Urinary bladder (tissue), 4 donors: Measurements from ENCODE around the gene BMP6. TPM values are rescaled to one million over a fixed set of nuclear protein-coding genes. Genes with fewer than 3 reads are reported as not detected.

Experiments used
- DNase-seq: peaks from one replicate; pipeline ENCODE4 v3.0.0-alpha.2; 2015; ENCODE audit errors: extremely low spot score
- H3K27ac ChIP-seq: one replicate; pipeline ENCODE4 v1.5.1; 2013; ENCODE audit warnings: low read depth, mild to moderate bottlenecking, moderate library complexity
- H3K36me3 ChIP-seq: one replicate; pipeline ENCODE4 v1.6.1; 2013; ENCODE audit warnings: mild to moderate bottlenecking, moderate library complexity; ENCODE audit not compliant: insufficient read depth
- H3K4me1 ChIP-seq: one replicate; pipeline ENCODE4 v1.6.1; 2013; ENCODE audit warnings: mild to moderate bottlenecking, moderate library complexity; ENCODE audit not compliant: insufficient read depth
- H3K4me3 ChIP-seq: one replicate; pipeline ENCODE4 v1.5.1; 2013; ENCODE audit warnings: low read depth, low read length
- WGBS: extraction: QIAGEN DNeasy Blood & Tissue Kit; methylation state at CpG from one replicate; pipeline ENCODE4 v1.1.7; 2013; 5-methylcytosine and 5-hydroxymethylcytosine counted together
- polyA plus RNA-seq: library from polyadenylated mRNA; stranded (reverse); fragments of 200-250 nt; gene quantifications from one replicate; pipeline ENCODE4 v1.2.3, GENCODE V29; 2013
- total RNA-seq: library from RNA; depleted of rRNA; stranded (reverse); fragments of >200 nt; gene quantifications from one replicate; pipeline ENCODE4 v1.2.3, GENCODE V29; 2014
- donor health status: healthy with polysubstance abuse.
- donor health status: healthy.

The BMP6 gene
- total and polyA plus RNA-seq, 2 donors, result 3.8 to 11.7 TPM

DNA sequence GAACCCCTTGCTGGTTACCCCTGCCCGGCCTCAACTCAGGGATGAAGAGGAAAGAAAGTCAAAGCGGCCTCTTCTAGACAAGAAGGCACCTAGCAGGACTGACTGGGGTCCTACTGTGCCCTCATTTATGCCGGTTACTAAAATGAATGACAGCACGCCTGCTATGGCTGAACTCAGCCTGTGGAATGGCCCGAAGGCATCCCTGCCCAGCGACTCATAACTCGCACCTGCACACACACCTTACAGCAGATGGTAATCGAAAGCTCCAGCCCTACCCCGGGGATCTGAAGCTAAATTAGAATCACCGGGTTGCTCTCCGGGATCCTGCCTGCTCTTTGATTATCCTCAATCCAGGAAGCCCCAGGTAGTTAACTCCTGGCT is 185.4 kb downstream of the BMP6 start:
- no peak for DNase-seq
- Histone ChIP-seq H3K4me1 (no peaks in the 10 kb centered on the region), H3K36me3 (no peaks in the 10 kb centered on the region), H3K27ac (no peak overlapping the region), H3K4me3 (no peak overlapping the region)
- WGBS, result 87% methylated on average over 11 of the region's 11 CpGs

- Histone ChIP-seq H3K4me3 (no peak overlapping the region), H3K36me3 (no peaks in the 10 kb centered on the region), H3K4me1 (no peaks in the 10 kb centered on the region), H3K27ac (no peak overlapping the region)
- DNase-seq, result no peak
- whole genome bisulfite sequencing, result 81% methylated on average over 6 of the region's 6 CpGs
These were observed 186.1 kb downstream of the BMP6 start for GRCh38 chr6:7912024-7912423.

DNA sequence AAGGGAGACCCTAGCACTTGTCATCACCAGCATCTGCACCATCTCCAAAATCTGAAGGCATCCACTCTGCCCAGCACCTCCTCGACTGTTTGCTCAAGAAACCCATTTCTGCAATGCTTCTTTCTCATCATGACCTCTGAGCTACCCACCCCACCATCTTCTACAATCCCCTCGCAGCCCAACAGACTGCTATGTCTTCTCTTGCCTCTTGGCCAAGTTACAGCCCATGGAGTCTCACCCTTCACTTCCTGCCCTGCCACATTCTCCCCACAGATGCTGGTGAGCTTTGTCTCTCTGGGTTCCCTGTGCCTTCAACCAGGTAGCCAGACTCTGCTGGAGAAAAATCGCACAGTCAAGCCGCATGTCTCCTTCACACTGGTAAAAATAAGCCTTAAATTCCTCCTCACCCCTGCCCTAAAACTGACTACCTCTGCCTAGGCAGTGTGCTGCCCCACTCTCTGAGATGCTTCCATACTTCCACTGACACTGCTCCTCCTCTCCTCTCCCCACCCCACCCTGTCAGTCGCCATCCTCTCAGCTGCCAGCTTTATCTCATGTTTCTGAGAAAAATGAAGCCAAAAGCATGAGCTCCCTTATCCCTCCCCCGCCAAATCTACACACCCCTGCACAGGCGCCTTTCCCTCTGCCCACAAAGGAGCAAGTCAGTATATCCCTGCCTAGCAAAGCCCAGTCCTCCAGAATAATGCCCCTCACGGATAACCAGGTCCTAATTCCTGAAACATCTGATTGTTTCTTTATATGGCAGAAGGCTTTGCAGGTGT is 187.0 kb downstream of the BMP6 start:
- DNase-seq, result no peak
- WGBS, result 67% methylated on average over 8 of the region's 8 CpGs
- Histone ChIP-seq H3K4me3 (no peak overlapping the region), H3K27ac (no peak overlapping the region), H3K36me3 (no peaks in the 10 kb centered on the region), H3K4me1 (no peaks in the 10 kb centered on the region)

DNA sequence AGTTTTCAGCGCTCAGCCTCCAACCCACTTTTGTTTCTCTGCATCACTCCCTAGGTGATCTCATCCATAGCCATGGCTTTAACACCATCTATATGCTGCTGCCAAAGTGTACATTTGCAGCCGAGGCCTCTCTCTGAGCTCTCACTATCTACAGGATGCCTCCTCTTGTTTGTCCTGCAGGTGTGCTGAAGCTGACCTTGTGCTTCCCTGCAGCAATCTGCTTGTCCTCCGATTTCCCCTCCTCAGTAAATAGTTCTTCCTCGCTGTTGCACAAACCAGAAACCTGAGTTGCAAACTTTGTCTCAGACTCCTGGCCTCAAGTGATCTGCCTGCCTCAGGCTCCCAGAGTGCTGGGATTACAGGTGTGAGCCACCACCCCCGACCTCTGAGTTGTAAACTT is 188.4 kb downstream of the BMP6 start:
- H3K4me3 ChIP-seq, result no peak overlapping the region
- no peaks in the 10 kb centered on the region for H3K4me1 ChIP-seq
- no peak for DNase-seq
- 82% methylated on average over 5 of the region's 5 CpGs for WGBS
- no peaks in the 10 kb centered on the region for H3K36me3 ChIP-seq
- H3K27ac ChIP-seq, result no peak overlapping the region

DNA sequence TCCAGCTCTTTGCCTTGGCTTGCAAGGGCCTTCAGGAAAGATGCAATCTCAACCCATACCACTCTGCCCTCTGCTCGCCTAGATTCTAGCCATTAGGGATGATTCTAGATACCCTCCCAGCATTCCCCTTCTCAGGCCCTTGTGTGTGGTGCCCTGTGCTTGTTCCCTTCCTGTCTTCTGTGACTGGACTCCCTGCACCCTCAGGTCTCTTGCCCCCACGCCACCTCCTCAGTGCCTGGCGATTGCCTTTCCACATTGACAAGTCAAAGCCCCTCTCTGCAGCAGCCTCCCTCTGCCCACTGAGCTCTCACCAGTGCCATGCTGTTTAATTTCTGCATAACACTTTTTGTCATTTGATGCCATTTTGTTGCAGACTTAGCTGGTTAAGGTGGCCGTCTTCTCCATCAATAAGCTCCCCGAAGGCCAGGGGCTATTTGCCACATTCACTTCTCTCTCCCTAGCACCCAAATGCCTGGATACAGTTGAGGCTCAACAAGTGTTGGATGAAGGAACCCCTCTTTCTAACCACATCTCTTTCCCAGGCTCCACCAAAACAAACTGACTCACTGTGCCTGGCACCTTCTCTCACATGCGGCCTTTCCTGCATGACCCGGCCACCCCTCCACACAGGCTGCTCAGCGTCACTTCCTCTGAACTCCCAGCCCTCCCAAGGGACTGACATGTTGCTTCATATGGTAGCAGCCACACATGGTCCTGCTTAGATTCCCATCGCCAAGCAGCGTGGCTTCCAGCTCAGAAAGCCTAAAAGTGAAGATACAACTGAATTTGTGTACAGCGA is 189.3 kb downstream of the BMP6 start:
- WGBS, result 90% methylated on average over 11 of the region's 11 CpGs
- H3K27ac ChIP-seq, result no peak overlapping the region
- H3K4me3 ChIP-seq, result no peak overlapping the region
- H3K4me1 ChIP-seq, result no peaks in the 10 kb centered on the region
- H3K36me3 ChIP-seq, result no peaks in the 10 kb centered on the region
- no peak for DNase-seq

DNA sequence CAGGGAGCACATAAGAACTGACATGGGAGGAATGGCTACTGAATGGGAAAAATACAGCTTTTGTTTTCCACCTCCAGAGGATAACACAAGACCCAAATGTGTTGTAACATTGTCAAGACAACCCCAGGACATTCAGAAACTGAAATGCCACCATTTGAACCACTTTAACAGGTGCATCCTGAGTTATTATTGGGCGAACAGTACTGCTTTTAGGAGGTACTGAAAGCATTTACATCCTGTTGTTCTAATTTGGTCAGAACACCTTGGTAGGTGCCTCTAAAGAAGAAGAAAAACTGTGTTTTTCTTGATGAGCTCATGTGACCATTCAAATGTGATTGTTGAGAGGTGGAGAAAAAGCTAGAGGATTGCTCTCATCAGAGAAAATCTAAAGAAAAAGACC is 191.1 kb downstream of the BMP6 start:
- Histone ChIP-seq H3K4me1 (no peaks in the 10 kb centered on the region), H3K4me3 (no peak overlapping the region), H3K27ac (no peak overlapping the region), H3K36me3 (no peaks in the 10 kb centered on the region)
- WGBS, result 83% methylated on average over 1 of the region's 1 CpG
- DNase-seq, result no peak

- H3K36me3 ChIP-seq, result no peaks in the 10 kb centered on the region
- no peaks in the 10 kb centered on the region for H3K4me1 ChIP-seq
- no peak overlapping the region for H3K4me3 ChIP-seq
- no peak overlapping the region for H3K27ac ChIP-seq
- no peak for DNase-seq
- 90% methylated on average over 5 of the region's 5 CpGs for WGBS
These were observed 191.8 kb downstream of the BMP6 start for GRCh38 chr6:7917729-7918128.

GRCh38 chr6:7918403-7918802 is 192.5 kb downstream of the BMP6 start:
- H3K36me3 ChIP-seq, result no peaks in the 10 kb centered on the region
- no peak overlapping the region for H3K4me3 ChIP-seq
- no peaks in the 10 kb centered on the region for H3K4me1 ChIP-seq
- no peak for DNase-seq
- 92% methylated on average over 4 of the region's 4 CpGs for WGBS
- H3K27ac ChIP-seq, result no peak overlapping the region

DNA sequence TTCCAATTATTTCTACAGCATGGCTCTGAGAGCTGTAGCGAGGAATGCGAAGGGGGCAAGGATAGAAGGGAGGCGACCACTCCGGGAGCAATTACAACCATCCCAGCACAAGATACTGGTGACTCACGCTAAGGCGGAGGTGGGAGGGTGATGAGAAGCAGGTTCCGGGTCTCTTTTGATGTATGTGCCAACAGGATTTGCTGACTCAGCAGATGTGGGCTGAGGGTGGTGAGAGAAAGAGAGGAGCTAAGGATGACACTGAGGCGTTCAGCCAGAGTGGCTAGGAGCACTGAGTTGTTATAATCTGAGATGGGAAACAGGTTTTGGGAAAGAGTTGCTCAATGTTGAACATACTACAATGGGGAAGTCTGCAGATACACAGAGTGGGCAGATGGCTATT is 194.0 kb downstream of the BMP6 start:
- Histone ChIP-seq H3K27ac (no peak overlapping the region), H3K4me1 (no peaks in the 10 kb centered on the region), H3K36me3 (no peaks in the 10 kb centered on the region), H3K4me3 (no peak overlapping the region)
- 57% methylated on average over 8 of the region's 8 CpGs for WGBS
- no peak for DNase-seq

DNA sequence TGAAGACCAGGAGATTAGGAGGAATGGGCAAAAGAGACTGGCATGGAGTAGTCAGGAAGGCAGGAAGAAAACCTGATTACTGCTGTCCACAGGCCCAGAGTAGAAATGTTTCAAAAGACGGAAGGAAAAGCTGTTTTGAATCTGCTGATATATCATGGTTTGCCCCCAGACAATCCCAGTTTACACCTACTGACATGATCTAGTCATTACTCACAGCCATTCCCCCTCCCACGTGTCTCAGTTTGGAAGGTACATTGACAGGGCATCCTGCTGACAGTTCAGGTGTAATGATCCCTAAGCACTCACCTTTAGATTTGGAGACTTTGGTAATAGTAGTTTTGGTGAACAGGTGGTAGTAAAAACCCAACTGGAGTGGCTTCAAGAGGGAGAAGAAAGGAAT is 194.5 kb downstream of the BMP6 start:
- Histone ChIP-seq H3K27ac (no peak overlapping the region), H3K4me3 (no peak overlapping the region), H3K4me1 (no peaks in the 10 kb centered on the region), H3K36me3 (no peaks in the 10 kb centered on the region)
- DNase-seq, result no peak
- WGBS, result 78% methylated on average over 2 of the region's 2 CpGs

- WGBS, result 80% methylated on average over 4 of the region's 4 CpGs
- no peaks in the 10 kb centered on the region for H3K36me3 ChIP-seq
- no peaks in the 10 kb centered on the region for H3K4me1 ChIP-seq
- H3K27ac ChIP-seq, result no peak overlapping the region
- DNase-seq, result no peak
- H3K4me3 ChIP-seq, result no peak overlapping the region
These were observed 195.1 kb downstream of the BMP6 start for GRCh38 chr6:7921046-7921445.

DNA sequence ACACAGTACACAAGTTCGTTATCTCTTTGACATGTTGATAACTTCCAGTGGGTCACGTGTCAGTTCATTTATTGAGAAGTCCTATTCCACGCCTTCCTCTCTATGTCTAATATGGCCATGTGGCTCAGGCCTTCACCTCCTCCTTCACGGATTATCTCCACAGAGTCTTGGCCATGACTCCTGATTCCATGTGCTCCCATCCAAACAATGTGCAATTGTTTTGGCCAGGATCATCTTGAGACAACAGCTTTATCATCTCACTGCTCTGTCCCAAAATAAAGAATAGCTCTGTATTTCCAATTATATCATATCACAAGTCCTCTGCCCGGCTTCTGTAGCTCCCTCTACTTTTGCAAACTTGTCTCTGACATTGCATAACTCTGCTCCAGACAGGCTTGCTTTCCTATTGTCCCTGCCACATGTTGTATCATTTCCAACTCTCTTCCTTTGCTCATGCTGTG is 195.8 kb downstream of the BMP6 start:
- no peaks in the 10 kb centered on the region for H3K36me3 ChIP-seq
- WGBS, result 58% methylated on average over 5 of the region's 5 CpGs
- H3K27ac ChIP-seq, result no peak overlapping the region
- no peaks in the 10 kb centered on the region for H3K4me1 ChIP-seq
- H3K4me3 ChIP-seq, result no peak overlapping the region
- no peak for DNase-seq

GRCh38 chr6:7922596-7922995 is 196.7 kb downstream of the BMP6 start:
- no peak for DNase-seq
- WGBS, result 62% methylated on average over 1 of the region's 1 CpG
- no peaks in the 10 kb centered on the region for H3K4me1 ChIP-seq
- no peak overlapping the region for H3K4me3 ChIP-seq
- H3K36me3 ChIP-seq, result no peaks in the 10 kb centered on the region
- no peak overlapping the region for H3K27ac ChIP-seq

DNA sequence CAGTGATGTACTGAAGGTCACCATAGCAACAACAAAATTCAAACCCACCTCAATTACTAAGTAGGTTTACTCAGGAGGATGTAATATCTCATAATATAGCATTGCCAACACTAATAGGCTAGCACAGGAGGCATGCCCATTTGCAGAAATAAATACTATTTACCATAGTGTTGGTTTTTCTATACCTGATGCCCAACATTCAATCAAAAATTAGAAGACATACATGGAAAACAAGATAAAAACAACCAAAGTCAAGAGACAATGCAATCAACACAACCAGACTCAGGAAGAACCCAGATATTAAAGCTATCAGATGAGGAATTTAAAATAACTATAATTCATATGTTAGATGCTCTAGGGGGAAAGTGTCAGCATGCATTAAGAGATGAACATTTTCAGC is 199.0 kb downstream of the BMP6 start:
- DNase-seq, result no peak
- Histone ChIP-seq H3K4me1 (no peaks in the 10 kb centered on the region), H3K36me3 (no peaks in the 10 kb centered on the region), H3K27ac (no peak overlapping the region), H3K4me3 (no peak overlapping the region)
